ENCODE data around the gene NCOA1.

NCOA1 gene

DNA sequence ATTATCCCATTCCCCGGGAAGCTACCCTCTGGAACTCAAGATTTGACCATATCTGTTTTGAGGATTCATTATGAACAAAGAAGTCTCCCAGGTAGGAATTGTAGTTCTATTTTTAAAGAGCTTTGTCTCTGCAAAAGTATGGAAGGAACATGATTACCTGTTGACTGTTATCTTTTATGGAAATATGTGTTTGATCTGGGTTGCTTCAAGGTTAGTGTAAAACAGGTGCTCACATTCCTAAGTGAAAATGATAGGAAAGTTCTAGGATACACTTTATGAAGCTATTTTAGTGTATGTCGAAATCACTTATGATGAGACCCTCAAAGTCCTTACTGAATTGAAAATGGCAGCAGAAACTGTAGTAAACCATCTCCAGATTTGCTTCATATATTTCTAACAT, 153.0 kb downstream of the NCOA1 start:
- Histone ChIP-seq H4K91ac (ENCODE audit: low read depth, low read length, poor library complexity) (no peak overlapping the region), H3K36me3 (replicated peaks in 1 of 2; ENCODE audit: control insufficient read depth in 2 of 2, insufficient read depth in 2 of 2, low read length in 2 of 2) (peaks cover 0 to 3% of the 10 kb centered on the region in 2 donors), H3K9me3 (replicated peaks in 1 of 2; ENCODE audit: control insufficient read depth in 2 of 2, insufficient read depth in 1 of 2, low read depth in 1 of 2, low read length in 2 of 2) (no peaks in the 10 kb centered on the region), H4K8ac (ENCODE audit: low read depth, low read length) (no peak overlapping the region), H2BK5ac (ENCODE audit: low read length) (no peak overlapping the region), H3K9ac (ENCODE audit: low read depth, low read length, poor library complexity) (no peak overlapping the region), H3K79me1 (ENCODE audit: low read depth, low read length) (peaks cover 2% of the 10 kb centered on the region), H2BK15ac (ENCODE audit: low read length) (no peak overlapping the region), H3K23ac (ENCODE audit: low read depth, low read length, poor library complexity) (no peak overlapping the region), H2AK5ac (ENCODE audit: low read depth, low read length) (no peak overlapping the region), H3K4ac (ENCODE audit: low read length) (no peak overlapping the region), H3K27me3 (ENCODE audit: control insufficient read depth in 3 of 3, insufficient read depth in 3 of 3, low read depth in 1 of 3, low read length in 3 of 3) (no peaks in the 10 kb centered on the region), H2BK120ac (ENCODE audit: low read depth, low read length) (no peak overlapping the region), H3K14ac (ENCODE audit: low read length) (no peak overlapping the region), H2AFZ (ENCODE audit: low read length) (no peak overlapping the region), H3K27ac (replicated peaks; ENCODE audit: low read length) (no peak overlapping the region), H3K4me2 (ENCODE audit: insufficient read depth, low read length, poor library complexity, severe bottlenecking) (no peak overlapping the region), H2BK12ac (ENCODE audit: low read length) (no peak overlapping the region), H3K4me1 (ENCODE audit: control insufficient read depth in 2 of 2, insufficient read depth in 1 of 2, low read depth in 1 of 2, low read length in 2 of 2) (no peaks in the 10 kb centered on the region), H3K18ac (ENCODE audit: low read length) (no peak overlapping the region), H3K4me3 (ENCODE audit: low read length in 2 of 2) (no peak overlapping the region)
- WGBS, 2 donors (ENCODE audit: extremely low coverage in 2 of 2, insufficient read length in 2 of 2, insufficient replicate concordance in 1 of 2): no CpG with 5 or more reads among the region's 2 CpGs
- DNase-seq (ENCODE audit: low spot score): no peak

DNA sequence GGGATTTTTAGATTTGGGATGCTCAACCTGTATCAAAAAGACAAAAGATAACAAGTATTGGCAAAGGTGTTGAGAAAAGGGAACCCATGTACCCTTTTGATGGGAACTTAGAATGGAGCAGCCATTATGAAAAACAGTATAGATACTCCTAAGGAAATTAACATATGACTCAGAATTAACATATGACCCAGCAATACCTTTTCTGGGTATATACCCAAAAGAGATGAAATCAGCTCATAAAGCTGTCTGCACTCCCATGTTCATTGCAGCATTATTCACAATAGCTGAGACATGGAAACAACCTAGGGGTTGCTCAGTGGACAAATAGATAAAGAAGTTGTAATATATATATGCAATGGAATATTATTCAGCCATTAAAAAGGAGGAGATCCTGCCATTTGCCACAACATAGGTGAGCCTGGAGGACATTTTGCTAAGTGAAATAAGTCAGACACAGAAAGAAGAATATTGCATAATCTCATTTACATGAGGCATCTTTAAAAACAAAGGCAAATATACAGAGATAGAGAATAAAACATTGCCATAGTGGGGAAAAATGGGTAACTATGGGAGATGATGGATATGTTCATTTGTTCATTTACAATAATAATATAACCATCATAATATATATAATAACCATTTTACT, 160.1 kb downstream of the NCOA1 start:
- Histone ChIP-seq H2BK5ac (ENCODE audit: low read length) (no peak overlapping the region), H2BK120ac (ENCODE audit: low read depth, low read length) (no peak overlapping the region), H3K23ac (ENCODE audit: low read depth, low read length, poor library complexity) (no peak overlapping the region), H3K4ac (ENCODE audit: low read length) (no peak overlapping the region), H3K9me3 (replicated peaks in 1 of 2; ENCODE audit: control insufficient read depth in 2 of 2, insufficient read depth in 1 of 2, low read depth in 1 of 2, low read length in 2 of 2) (peaks cover 0 to 2% of the 10 kb centered on the region in 2 donors), H4K8ac (ENCODE audit: low read depth, low read length) (no peak overlapping the region), H3K14ac (ENCODE audit: low read length) (no peak overlapping the region), H3K9ac (ENCODE audit: low read depth, low read length, poor library complexity) (no peak overlapping the region), H3K4me2 (ENCODE audit: insufficient read depth, low read length, poor library complexity, severe bottlenecking) (no peak overlapping the region), H3K18ac (ENCODE audit: low read length) (no peak overlapping the region), H4K91ac (ENCODE audit: low read depth, low read length, poor library complexity) (no peak overlapping the region), H3K27me3 (ENCODE audit: control insufficient read depth in 3 of 3, insufficient read depth in 3 of 3, low read depth in 1 of 3, low read length in 3 of 3) (no peaks in the 10 kb centered on the region), H2AK5ac (ENCODE audit: low read depth, low read length) (no peak overlapping the region), H3K4me1 (ENCODE audit: control insufficient read depth in 2 of 2, insufficient read depth in 1 of 2, low read depth in 1 of 2, low read length in 2 of 2) (no peaks in the 10 kb centered on the region), H2AFZ (ENCODE audit: low read length) (no peak overlapping the region), H2BK15ac (ENCODE audit: low read length) (no peak overlapping the region), H3K27ac (replicated peaks; ENCODE audit: low read length) (no peak overlapping the region), H2BK12ac (ENCODE audit: low read length) (no peak overlapping the region), H3K4me3 (ENCODE audit: low read length in 2 of 2) (no peak overlapping the region), H3K36me3 (replicated peaks in 1 of 2; ENCODE audit: control insufficient read depth in 2 of 2, insufficient read depth in 2 of 2, low read length in 2 of 2) (no peaks in the 10 kb centered on the region), H3K79me1 (ENCODE audit: low read depth, low read length) (no peaks in the 10 kb centered on the region)
- DNase-seq (ENCODE audit: low spot score): no peak

DNA sequence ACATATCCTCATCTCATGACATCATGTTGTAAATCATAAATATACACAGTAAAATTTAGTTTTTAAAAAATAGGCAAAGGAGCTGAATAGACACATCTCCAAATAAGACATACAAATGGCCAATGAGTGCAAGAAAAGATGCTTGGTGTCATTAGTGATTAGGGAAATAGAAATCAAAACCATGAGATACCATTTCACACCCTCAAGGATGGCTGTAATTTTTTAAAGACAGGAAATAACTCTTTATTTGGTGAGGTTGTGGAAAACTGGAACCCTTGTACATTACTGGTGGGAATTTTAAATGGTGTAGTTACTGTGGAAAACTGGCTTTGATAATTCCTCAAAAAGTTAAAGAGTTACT, 160.6 kb downstream of the NCOA1 start:
- Histone ChIP-seq H2BK120ac (ENCODE audit: low read depth, low read length) (no peak overlapping the region), H3K27me3 (ENCODE audit: control insufficient read depth in 3 of 3, insufficient read depth in 3 of 3, low read depth in 1 of 3, low read length in 3 of 3) (no peaks in the 10 kb centered on the region), H4K8ac (ENCODE audit: low read depth, low read length) (no peak overlapping the region), H3K9ac (ENCODE audit: low read depth, low read length, poor library complexity) (no peak overlapping the region), H2AK5ac (ENCODE audit: low read depth, low read length) (no peak overlapping the region), H2AFZ (ENCODE audit: low read length) (no peak overlapping the region), H3K4ac (ENCODE audit: low read length) (no peak overlapping the region), H2BK5ac (ENCODE audit: low read length) (no peak overlapping the region), H3K4me3 (ENCODE audit: low read length in 2 of 2) (no peak overlapping the region), H3K4me2 (ENCODE audit: insufficient read depth, low read length, poor library complexity, severe bottlenecking) (no peak overlapping the region), H4K91ac (ENCODE audit: low read depth, low read length, poor library complexity) (no peak overlapping the region), H3K23ac (ENCODE audit: low read depth, low read length, poor library complexity) (no peak overlapping the region), H2BK12ac (ENCODE audit: low read length) (no peak overlapping the region), H2BK15ac (ENCODE audit: low read length) (no peak overlapping the region), H3K36me3 (replicated peaks in 1 of 2; ENCODE audit: control insufficient read depth in 2 of 2, insufficient read depth in 2 of 2, low read length in 2 of 2) (no peaks in the 10 kb centered on the region), H3K4me1 (ENCODE audit: control insufficient read depth in 2 of 2, insufficient read depth in 1 of 2, low read depth in 1 of 2, low read length in 2 of 2) (no peaks in the 10 kb centered on the region), H3K79me1 (ENCODE audit: low read depth, low read length) (no peaks in the 10 kb centered on the region), H3K9me3 (replicated peaks in 1 of 2; ENCODE audit: control insufficient read depth in 2 of 2, insufficient read depth in 1 of 2, low read depth in 1 of 2, low read length in 2 of 2) (peaks cover 0 to 2% of the 10 kb centered on the region in 2 donors), H3K27ac (replicated peaks; ENCODE audit: low read length) (no peak overlapping the region), H3K18ac (ENCODE audit: low read length) (no peak overlapping the region), H3K14ac (ENCODE audit: low read length) (no peak overlapping the region)
- no peak for DNase-seq (ENCODE audit: low spot score)

DNA sequence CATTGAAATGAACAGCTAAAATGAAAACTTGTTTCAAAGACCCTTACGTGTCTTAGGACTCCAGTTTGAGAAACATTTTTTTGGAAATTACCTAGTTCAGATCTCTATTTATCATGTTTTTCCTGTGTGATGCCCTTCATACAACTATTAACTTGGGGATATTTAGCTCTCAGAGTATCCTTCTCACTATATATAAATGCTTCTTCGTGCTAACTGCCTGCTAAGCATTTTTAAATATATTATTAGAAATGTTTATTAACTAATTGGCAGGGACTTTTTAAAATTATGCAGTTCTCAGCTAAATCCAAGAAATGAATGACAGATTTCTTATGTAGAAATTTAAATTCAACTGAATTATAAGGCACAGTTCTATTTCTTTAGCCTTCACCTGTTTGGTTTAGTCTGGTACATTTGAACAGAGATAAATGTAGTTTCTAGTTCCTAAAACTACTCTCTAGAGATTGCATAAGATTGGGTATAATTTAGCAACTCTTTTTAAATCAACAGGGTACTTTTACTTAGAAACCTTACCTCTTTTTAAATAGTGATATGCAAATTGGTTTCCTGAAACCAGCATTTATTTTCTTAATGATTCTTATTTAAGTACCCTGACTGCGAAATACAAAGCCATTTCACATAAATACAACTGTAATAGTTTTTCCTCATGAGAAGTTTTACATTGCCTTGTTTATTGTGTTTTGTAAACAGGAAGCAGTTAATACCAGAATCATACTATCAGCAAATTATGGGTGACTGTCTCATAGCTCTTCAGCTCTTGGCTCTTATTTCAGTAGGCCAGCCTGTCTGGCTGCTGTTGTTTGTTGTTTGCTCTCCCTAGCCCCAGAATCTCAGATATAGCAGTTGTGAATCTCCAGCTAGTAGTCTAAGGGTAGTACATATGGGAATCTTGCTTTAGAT, 161.5 kb downstream of the NCOA1 start:
- peaks cover 0 to 2% of the 10 kb centered on the region in 2 donors for H3K9me3 ChIP-seq (replicated peaks in 1 of 2; ENCODE audit: control insufficient read depth in 2 of 2, insufficient read depth in 1 of 2, low read depth in 1 of 2, low read length in 2 of 2)
- H2AFZ ChIP-seq (ENCODE audit: low read length): no peak overlapping the region
- H2AK5ac ChIP-seq (ENCODE audit: low read depth, low read length): no peak overlapping the region
- no peak overlapping the region for H4K8ac ChIP-seq (ENCODE audit: low read depth, low read length)
- no peak overlapping the region for H3K4me3 ChIP-seq (ENCODE audit: low read length in 2 of 2)
- no peaks in the 10 kb centered on the region for H3K27me3 ChIP-seq (ENCODE audit: control insufficient read depth in 3 of 3, insufficient read depth in 3 of 3, low read depth in 1 of 3, low read length in 3 of 3)
- H3K36me3 ChIP-seq (replicated peaks in 1 of 2; ENCODE audit: control insufficient read depth in 2 of 2, insufficient read depth in 2 of 2, low read length in 2 of 2): no peaks in the 10 kb centered on the region
- no peak overlapping the region for H3K27ac ChIP-seq (replicated peaks; ENCODE audit: low read length)
- H2BK12ac ChIP-seq (ENCODE audit: low read length): no peak overlapping the region
- H3K79me1 ChIP-seq (ENCODE audit: low read depth, low read length): no peaks in the 10 kb centered on the region
- no peak overlapping the region for H3K23ac ChIP-seq (ENCODE audit: low read depth, low read length, poor library complexity)
- H4K91ac ChIP-seq (ENCODE audit: low read depth, low read length, poor library complexity): no peak overlapping the region
- H3K18ac ChIP-seq (ENCODE audit: low read length): no peak overlapping the region
- H3K4ac ChIP-seq (ENCODE audit: low read length): no peak overlapping the region
- H2BK15ac ChIP-seq (ENCODE audit: low read length): no peak overlapping the region
- no peak overlapping the region for H2BK5ac ChIP-seq (ENCODE audit: low read length)
- no peak overlapping the region for H2BK120ac ChIP-seq (ENCODE audit: low read depth, low read length)
- H3K4me2 ChIP-seq (ENCODE audit: insufficient read depth, low read length, poor library complexity, severe bottlenecking): no peak overlapping the region
- H3K14ac ChIP-seq (ENCODE audit: low read length): no peak overlapping the region
- no CpG with 5 or more reads among the region's 3 CpGs for WGBS, 2 donors (ENCODE audit: extremely low coverage in 2 of 2, insufficient read length in 2 of 2, insufficient replicate concordance in 1 of 2)
- no peak overlapping the region for H3K9ac ChIP-seq (ENCODE audit: low read depth, low read length, poor library complexity)
- no peak for DNase-seq (ENCODE audit: low spot score)
- H3K4me1 ChIP-seq (ENCODE audit: control insufficient read depth in 2 of 2, insufficient read depth in 1 of 2, low read depth in 1 of 2, low read length in 2 of 2): no peaks in the 10 kb centered on the region
